Measurements from ENCODE around the gene MARCHF9. TPM values are rescaled to one million over a fixed set of nuclear protein-coding genes. Genes with fewer than 3 reads are reported as not detected.

The MARCHF9 gene
- total RNA-seq, 1 experiment from 2014 or later, result 21.8 TPM

- no peaks in the 10 kb centered on the region for H3K27me3 ChIP-seq (ENCODE audit: insufficient read depth, low read length)
- intact Hi-C loops (cut with micrococcal nuclease), result no loop called here
- DNase-seq (ENCODE audit: low read depth, low spot score) (no peak), ATAC-seq (no peak)
- no peaks in the 10 kb centered on the region for H4K20me1 ChIP-seq (ENCODE audit: insufficient read depth)
- H3K79me2 ChIP-seq (ENCODE audit: insufficient read depth, low read length), result peaks cover 15% of the 10 kb centered on the region
- peak overlapping the region; percentile 48 for H3K9ac ChIP-seq (ENCODE audit: low read length)
- peak overlapping the region; percentile 93 for H3K4me2 ChIP-seq (ENCODE audit: low read length)
- peak; percentile 60 for TF ChIP-seq ZFX (IDR thresholded peaks at IDR 0.05)
- no peak for TF ChIP-seq ZNF274 (IDR thresholded peaks at IDR 0.05; ENCODE audit: low read depth, low read length)
- TF ChIP-seq ZBTB33 (IDR thresholded peaks at IDR 0.05; ENCODE audit: extremely low read depth, insufficient replicate concordance, low read length), result no peak
- peak overlapping the region; percentile 58; the same call in 1 of the 2 replicates for H3K27ac ChIP-seq (ENCODE audit: low read depth, low read length)
- H3K9me2 ChIP-seq (ENCODE audit: insufficient read depth), result no peaks in the 10 kb centered on the region
- no peaks in the 10 kb centered on the region for H3K9me3 ChIP-seq (ENCODE audit: control insufficient read depth in 1 of 2, insufficient read depth in 1 of 2, low read depth in 1 of 2, low read length in 2 of 2)
- H3K4me1 ChIP-seq (ENCODE audit: control insufficient read depth in 1 of 2, insufficient read depth in 2 of 2, low read length in 2 of 2), result peaks cover 20 to 44% of the 10 kb centered on the region in 2 experiments
- peak overlapping the region; percentile 59 to 64 for H3K4me3 ChIP-seq (replicated peaks in 1 of 2; ENCODE audit: low read depth in 1 of 2, low read length in 2 of 2)
- RAD21 ChIA-PET (ENCODE audit: low non-redundant PET in 1 of 2, low total read pairs in 2 of 2, uncharacterized antibody in 2 of 2, unreplicated experiment in 2 of 2), result no interaction called here
- peaks cover 0 to 5% of the 10 kb centered on the region in 2 experiments; a peak in 1 of 4 replicates for H3K36me3 ChIP-seq (ENCODE audit: control insufficient read depth in 1 of 2, insufficient read depth in 2 of 2, low read length in 2 of 2)
- BruUV-seq (replicated peaks), result no TSS peak
- no peak overlapping the region for H2AFZ ChIP-seq (ENCODE audit: low read depth, low read length, poor library complexity, severe bottlenecking)
- POLR2A ChIA-PET, result interaction anchor here (0.6 kb wide), 1 partner anchor 542 kb away, joined by 3 read pairs; no protein-coding TSS in a partner anchor
- CTCF ChIA-PET, result interaction anchor here (1.6 to 2.3 kb wide), 2 partner anchors 11 to 16 kb away, joined by 6 to 51 read pairs; partner anchors contain the start of genes CYP27B1, EEF1AKMT3 and METTL1
These were observed 810 bp downstream of the MARCHF9 start for GRCh38 chr12:57755454-57756372.

All from HCT116 (cell line).